A204.1 (cell line): ENCODE measurements around the gene ZBTB43.
A peak's percentile ranks its signal among the peaks of the same experiment; 100 is the strongest.
"Not testable (repeated sequence)": the region's sequence is repeated elsewhere in the genome, so short reads cannot be mapped to it uniquely, and the experiment has no call there.

Source experiments
- FAIRE-seq: peaks from 2 replicates; lab custom pipeline; 2012; peaks lifted over from hg19 to GRCh38; lab: Jason Lieb, UNC

The ZBTB43 gene

DNA sequence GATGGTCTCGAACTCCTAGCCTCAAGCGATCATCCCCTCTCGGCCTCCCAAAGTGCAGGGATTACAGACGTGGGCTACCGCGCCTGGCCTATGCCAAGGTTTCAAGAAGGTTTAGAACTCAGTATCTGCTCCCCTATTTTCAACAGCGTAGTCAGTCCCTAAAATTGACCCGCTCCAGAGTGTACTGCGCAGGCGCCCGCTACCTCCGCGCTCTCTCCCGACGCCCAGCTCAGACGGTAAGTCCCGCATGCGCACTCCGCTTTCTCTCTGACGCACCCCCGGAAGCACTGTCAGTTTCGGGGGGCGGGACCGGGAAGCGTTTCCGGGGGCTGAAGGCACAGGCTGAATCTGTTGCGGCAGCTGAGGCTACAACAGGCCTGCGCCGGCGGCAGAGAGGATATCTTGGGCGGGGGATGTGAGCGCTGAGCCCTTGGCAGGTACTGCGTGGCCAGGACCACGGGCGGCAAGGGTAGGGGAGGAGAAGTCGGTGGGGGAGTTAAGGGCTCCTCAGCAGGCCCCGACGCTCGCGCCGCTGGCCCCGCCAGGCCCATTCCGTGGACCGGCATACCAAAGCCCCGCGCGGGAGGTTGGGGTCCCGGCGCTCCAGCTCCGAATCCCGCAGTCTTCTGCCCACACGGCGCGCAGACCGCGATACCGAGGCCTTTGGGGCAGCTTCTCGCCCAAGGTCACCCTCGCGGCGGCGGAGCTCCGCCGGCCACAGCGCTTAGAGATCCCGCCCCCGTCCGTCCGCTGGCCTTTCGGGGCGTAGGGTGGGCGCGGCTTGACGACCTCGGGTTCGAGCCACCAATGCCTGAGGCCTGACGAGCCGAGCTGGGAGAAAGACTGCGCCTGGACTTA, at the start of gene ZBTB43:
TSS of gene ZBTB43 (plus strand) at position 345 of the 858 bp plus-strand sequence. CDS start 27,470 bp downstream, outside the sequence.
- FAIRE-seq: peak; percentile 72

DNA sequence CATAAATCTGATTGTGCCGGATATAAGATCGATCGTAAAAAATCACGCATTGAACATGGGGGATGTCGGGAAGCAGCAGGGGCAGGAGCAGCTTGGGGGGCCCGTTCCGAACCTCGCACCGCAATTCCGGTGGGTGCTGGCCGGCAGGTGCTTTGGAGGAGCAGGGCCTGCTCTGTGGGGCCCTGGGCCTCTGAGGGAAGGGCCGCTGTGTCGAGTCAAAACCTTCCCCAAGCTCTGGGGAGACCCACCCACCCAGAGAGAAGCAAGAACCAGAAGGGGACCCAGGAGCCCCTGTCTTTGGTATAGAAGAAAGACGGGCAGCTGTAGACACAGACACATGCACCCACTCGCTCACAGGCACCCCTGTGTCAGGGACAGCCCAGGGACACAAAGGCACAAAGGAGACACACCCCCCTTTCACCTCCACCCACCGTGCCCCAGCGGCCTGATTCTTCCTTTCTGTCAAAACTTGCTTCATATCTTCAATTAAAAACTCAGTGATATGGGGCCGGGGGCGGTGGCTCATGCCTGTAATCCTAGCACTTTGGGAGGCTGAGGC, 49.4 kb upstream of the ZBTB43 start:
- no peak for FAIRE-seq

- no peak for FAIRE-seq
Measured at GRCh38 chr9:126756238-126756637, 48.6 kb upstream of the ZBTB43 start.

- FAIRE-seq: no peak
Measured at GRCh38 chr9:126756876-126757415, 47.9 kb upstream of the ZBTB43 start.

GRCh38 chr9:126758916-126759585, 45.8 kb upstream of the ZBTB43 start:
- FAIRE-seq: no peak

DNA sequence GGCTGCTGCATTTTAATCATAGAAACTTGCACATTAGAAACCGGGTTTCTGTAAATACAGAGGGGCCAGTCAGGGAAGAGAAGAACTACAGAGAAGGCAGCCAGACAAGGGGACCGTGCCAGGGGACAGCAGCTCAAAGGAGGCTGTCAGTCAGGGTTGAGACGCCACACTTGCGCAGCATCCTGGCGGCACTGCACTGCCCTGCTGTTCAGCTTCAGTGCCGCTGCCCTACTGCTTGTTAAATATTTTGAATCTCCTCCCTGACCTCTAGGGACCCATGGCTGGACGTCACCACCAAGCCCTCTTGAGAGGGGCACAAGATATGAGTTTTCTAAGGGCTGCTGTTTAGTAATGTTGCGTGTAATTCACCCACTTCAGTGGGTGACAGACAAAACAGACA, 43.6 kb upstream of the ZBTB43 start:
- FAIRE-seq: no peak

DNA sequence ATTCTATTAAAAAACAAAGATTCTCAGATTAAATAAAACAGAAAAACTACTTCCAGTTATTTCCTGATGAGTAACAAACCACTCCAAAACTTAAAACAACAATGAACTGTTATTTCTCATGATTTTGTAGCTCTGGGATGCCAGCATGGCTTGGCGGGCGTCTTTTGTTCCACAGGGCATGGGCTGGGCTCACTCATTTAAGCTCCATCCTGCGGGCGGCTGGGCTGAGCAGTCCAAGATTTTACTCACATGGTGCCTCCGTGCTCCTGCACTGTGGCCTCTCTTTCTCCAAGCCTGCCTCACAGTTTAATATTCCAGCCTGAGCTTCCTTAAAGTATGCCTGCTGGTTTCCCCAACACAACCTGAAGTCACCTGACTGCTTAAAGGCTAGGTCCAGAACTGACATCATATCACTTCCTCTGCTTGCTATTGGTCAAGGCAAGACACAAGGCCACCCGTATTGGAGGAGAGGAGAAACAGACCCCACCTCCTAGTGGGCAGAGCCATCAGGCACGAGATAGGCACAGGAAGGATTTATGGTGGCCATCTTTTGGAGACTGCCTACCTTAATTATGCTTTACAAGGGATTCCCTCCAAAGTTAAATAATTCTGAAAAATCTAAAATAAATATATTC, 41.6 kb upstream of the ZBTB43 start:
- FAIRE-seq: no peak

DNA sequence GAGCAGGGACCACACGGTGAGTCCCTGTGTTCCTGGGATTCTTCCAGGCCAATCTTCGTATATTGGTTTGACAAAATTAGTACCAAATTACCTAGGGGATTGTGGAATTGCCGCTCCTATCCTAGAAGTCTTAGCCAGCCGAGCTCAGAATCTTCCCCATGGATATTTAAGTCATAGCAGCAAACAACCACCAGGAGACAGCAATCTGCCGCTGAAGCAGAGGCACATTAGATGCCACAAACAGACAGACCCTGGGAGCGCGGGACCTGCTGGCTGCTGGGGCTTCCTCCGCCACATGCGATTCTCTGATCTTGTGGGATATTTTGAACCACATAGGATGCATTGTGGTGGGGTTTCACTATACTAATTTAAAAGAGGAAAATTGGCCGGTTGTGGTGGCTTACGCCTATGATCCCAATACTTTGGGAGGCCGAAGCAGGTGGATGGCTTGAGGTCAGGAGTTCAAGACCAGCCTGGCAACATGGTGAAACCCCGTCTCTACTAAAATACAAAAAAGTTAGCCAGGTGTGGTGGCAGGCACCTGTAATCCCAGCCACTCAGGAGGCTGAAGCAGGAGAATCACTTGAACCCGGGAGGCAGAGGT, 31.7 kb upstream of the ZBTB43 start:
- FAIRE-seq: no peak

DNA sequence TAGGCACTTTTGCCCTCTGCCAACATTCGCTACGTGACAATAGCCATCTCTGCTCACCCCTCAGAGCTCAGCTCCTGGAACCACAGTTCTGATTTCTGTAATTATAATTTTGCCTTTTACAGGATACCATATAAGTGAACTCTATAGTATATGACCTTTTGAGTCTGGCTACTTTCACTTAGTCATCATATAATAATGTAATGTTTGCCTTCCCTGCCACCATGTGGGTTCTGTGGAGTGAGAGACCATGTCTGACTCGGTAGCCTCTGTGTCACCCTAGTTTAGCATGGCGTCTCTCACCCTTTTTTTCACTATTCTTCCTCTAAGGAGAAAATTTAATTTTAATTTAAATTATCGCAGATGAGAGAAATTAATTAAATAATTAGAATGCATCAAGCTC, 28.9 kb upstream of the ZBTB43 start:
- no peak for FAIRE-seq

- no peak for FAIRE-seq
Measured at GRCh38 chr9:126777733-126778132, 27.1 kb upstream of the ZBTB43 start.

- no peak for FAIRE-seq
Measured at GRCh38 chr9:126778141-126778540, 26.7 kb upstream of the ZBTB43 start.

DNA sequence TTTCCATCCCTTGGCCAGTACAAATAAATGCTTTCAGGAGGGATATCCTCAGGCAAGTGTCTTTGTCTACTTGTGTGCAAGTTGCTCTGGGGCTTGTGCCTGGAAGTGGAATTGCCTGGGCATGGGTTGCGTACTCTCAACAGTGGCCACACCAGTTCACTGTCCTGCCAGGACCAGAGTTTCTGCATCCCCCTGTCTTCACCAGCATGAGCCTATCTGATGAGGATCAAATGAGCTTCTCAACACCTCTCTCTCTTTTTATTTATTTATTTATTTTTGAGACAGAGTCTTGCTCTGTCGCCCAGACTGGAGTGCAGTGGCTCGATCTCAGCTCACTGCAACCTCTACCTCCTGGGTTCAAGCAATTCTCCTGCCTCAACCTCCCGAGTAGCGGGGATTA, 26.1 kb upstream of the ZBTB43 start:
- FAIRE-seq: not testable (repeated sequence)

GRCh38 chr9:126781186-126782052, 23.4 kb upstream of the ZBTB43 start:
- peak; percentile 21 for FAIRE-seq

DNA sequence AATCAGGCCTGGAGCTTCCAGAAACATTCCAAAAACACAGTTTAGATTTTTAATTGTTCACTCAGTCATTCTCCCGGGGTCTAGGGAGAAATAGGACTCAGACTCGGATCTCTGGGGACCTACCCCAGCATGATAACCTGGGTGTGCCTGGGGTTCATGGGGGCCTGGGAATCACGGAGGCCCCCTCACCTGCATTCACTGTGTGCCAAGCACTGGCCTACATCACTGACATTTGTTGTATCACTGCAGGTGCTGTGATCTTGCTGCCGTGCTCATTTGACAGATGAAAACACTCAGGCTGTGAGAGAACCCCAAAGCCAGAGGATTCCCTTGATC, 22.8 kb upstream of the ZBTB43 start:
- no peak for FAIRE-seq

GRCh38 chr9:126783949-126784348, 20.9 kb upstream of the ZBTB43 start:
- no peak for FAIRE-seq

GRCh38 chr9:126784401-126784800, 20.4 kb upstream of the ZBTB43 start:
- no peak for FAIRE-seq

GRCh38 chr9:126784841-126785240, 20.0 kb upstream of the ZBTB43 start:
- FAIRE-seq: not testable (repeated sequence)

- FAIRE-seq: no peak
Measured at GRCh38 chr9:126788046-126788445, 16.8 kb upstream of the ZBTB43 start.

- no peak for FAIRE-seq
Measured at GRCh38 chr9:126788634-126789349, 16.0 kb upstream of the ZBTB43 start.

- no peak for FAIRE-seq
Measured at GRCh38 chr9:126790561-126790960, 14.3 kb upstream of the ZBTB43 start.
